Duodenal mucosa (tissue), 2 donors: ENCODE data around the gene PIK3R5.

Experiments
- H3K27ac ChIP-seq: one replicate; pipeline ENCODE4 v1.7.0; 2013; ENCODE audit warnings: low read depth, low read length
- H3K27me3 ChIP-seq, 2 donors: one replicate each; pipeline ENCODE4 v1.7.0; 2013; ENCODE audit warnings: low read length in 2 of 2, control low read depth in 1 of 2; ENCODE audit not compliant: insufficient read depth in 2 of 2, control insufficient read depth in 1 of 2
- H3K36me3 ChIP-seq, 2 donors: one replicate each; pipeline ENCODE4 v1.7.0; 2013; ENCODE audit warnings: low read length in 2 of 2, control low read depth in 1 of 2; ENCODE audit not compliant: insufficient read depth in 2 of 2, control insufficient read depth in 1 of 2
- H3K4me1 ChIP-seq, 2 donors: one replicate each; pipeline ENCODE4 v1.7.0; 2013; ENCODE audit warnings: low read length in 2 of 2, control low read depth in 1 of 2; ENCODE audit not compliant: insufficient read depth in 2 of 2, control insufficient read depth in 1 of 2
- H3K4me3 ChIP-seq, 2 donors: one replicate each; pipeline ENCODE4 v1.7.0; 2013; ENCODE audit warnings: low read length in 2 of 2, low read depth in 1 of 2
- H3K9ac ChIP-seq, 2 donors: one replicate each; pipeline ENCODE4 v1.7.0; 2013; ENCODE audit warnings: low read length in 2 of 2, low read depth in 1 of 2
- H3K9me3 ChIP-seq, 2 donors: one replicate each; pipeline ENCODE4 v1.7.0; 2013; ENCODE audit warnings: low read length in 2 of 2, control low read depth in 1 of 2; ENCODE audit not compliant: control insufficient read depth in 1 of 2

PIK3R5 gene

GRCh38 chr17:8900626-8901585 is 64.6 kb downstream of the PIK3R5 start:
- H3K4me1 ChIP-seq: peaks cover 4 to 6% of the 10 kb centered on the region in 2 donors

GRCh38 chr17:8900207-8900606 is 65.3 kb downstream of the PIK3R5 start:
- H3K9ac ChIP-seq: no peak overlapping the region
- H3K27me3 ChIP-seq: no peaks in the 10 kb centered on the region
- no peaks in the 10 kb centered on the region for H3K9me3 ChIP-seq
- H3K27ac ChIP-seq: no peak overlapping the region
- no peak overlapping the region for H3K4me3 ChIP-seq
- peaks cover 5% of the 10 kb centered on the region in 2 donors for H3K36me3 ChIP-seq
- peaks cover 4 to 6% of the 10 kb centered on the region in 2 donors for H3K4me1 ChIP-seq

More at GRCh38 chr17:8900626-8901585, 64.6 kb downstream of the PIK3R5 start:
- H3K36me3 ChIP-seq: peaks cover 5% of the 10 kb centered on the region in 2 donors
- H3K27me3 ChIP-seq: no peaks in the 10 kb centered on the region
- no peak overlapping the region for H3K9ac ChIP-seq
- no peak overlapping the region for H3K27ac ChIP-seq
- no peaks in the 10 kb centered on the region for H3K9me3 ChIP-seq
- no peak overlapping the region for H3K4me3 ChIP-seq

- Histone ChIP-seq H3K27me3 (no peaks in the 10 kb centered on the region), H3K9me3 (no peaks in the 10 kb centered on the region)
Observed at GRCh38 chr17:8898636-8899035, 66.9 kb downstream of the PIK3R5 start.

GRCh38 chr17:8898126-8898525 is 67.4 kb downstream of the PIK3R5 start:
- H3K27ac ChIP-seq: no peak overlapping the region
- H3K36me3 ChIP-seq: no peaks in the 10 kb centered on the region
- H3K9me3 ChIP-seq: no peaks in the 10 kb centered on the region
- H3K9ac ChIP-seq: no peak overlapping the region
- no peaks in the 10 kb centered on the region for H3K27me3 ChIP-seq
- H3K4me1 ChIP-seq: peaks cover 4 to 6% of the 10 kb centered on the region in 2 donors
- H3K4me3 ChIP-seq: no peak overlapping the region

More at GRCh38 chr17:8898636-8899035, 66.9 kb downstream of the PIK3R5 start:
- Histone ChIP-seq H3K4me3 (no peak overlapping the region), H3K9ac (no peak overlapping the region), H3K36me3 (no peaks in the 10 kb centered on the region), H3K27ac (no peak overlapping the region), H3K4me1 (peaks cover 4 to 6% of the 10 kb centered on the region in 2 donors)

GRCh38 chr17:8896641-8897635 is 68.6 kb downstream of the PIK3R5 start:
- Histone ChIP-seq H3K27ac (no peak overlapping the region), H3K27me3 (no peaks in the 10 kb centered on the region), H3K36me3 (no peaks in the 10 kb centered on the region), H3K4me1 (peaks cover 4 to 6% of the 10 kb centered on the region in 2 donors), H3K9ac (no peak overlapping the region), H3K9me3 (no peaks in the 10 kb centered on the region), H3K4me3 (no peak overlapping the region)

DNA sequence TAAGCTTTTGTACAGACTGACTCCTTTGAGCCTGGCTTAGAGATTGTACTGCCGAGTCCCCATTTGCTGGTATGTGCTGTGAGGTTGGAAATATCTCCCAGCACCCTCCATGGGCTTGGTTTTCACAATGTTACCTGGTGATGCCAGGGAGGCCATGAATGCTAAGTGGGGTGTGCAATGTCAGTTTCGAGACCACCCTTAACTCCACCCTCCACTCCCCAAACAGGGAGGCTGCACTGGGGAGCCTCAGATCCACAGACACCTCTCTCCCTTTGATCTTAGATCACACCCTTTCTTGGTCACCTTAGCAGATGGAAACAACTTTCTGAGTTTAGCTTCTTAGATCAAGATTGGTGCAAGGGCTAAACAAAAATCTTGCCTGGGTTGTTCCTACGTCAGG is 69.4 kb downstream of the PIK3R5 start:
- Histone ChIP-seq H3K27me3 (no peaks in the 10 kb centered on the region), H3K36me3 (no peaks in the 10 kb centered on the region), H3K9ac (no peak overlapping the region), H3K4me3 (no peak overlapping the region), H3K27ac (no peak overlapping the region), H3K4me1 (peaks cover 2 to 4% of the 10 kb centered on the region in 2 donors), H3K9me3 (no peaks in the 10 kb centered on the region)

DNA sequence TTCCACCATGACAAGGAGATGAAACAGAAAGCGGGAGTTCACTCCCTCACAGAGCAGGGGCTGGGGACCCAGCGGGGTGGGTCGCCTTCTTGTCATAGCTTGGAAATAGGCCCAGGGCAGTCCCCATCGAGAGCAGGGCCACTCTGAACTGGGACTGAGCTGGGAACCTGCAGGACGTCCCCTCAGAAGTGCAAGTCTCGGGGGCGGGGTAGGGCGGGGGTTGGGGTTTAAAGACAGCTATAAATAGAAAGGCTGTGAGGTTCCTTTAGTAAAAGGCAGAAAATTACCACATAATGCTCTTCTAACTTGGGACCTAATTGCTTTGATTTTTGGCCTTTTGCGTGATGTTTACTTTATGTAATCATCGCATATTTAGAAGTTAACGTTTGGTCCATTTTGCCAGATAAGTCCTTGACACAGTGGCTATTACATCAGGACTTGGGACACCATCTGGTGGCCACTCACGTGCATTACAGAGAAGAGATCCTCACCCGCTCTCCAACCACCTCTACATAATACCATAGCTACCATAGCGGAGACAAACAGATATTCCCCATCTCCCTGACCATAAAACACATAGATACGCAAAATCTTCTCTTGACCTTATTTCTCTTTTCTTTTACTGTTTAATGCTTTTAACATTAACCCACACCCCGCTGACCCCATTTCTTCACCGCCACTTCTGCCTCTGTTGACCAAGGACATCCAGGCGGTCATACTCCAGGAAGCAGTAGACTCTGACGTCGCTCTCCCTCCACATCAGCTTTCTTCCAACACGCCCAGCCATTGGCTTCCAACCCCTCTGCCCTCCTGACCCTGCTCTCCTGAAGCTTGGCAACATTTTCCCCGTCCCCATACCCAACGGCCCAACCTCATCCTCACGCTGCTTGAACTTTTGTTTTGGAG is 70.6 kb downstream of the PIK3R5 start:
- peaks cover 0 to 3% of the 10 kb centered on the region in 2 donors for H3K36me3 ChIP-seq
- no peak overlapping the region for H3K4me3 ChIP-seq
- H3K27me3 ChIP-seq: no peaks in the 10 kb centered on the region
- H3K4me1 ChIP-seq: peaks cover 0 to 4% of the 10 kb centered on the region in 2 donors
- no peaks in the 10 kb centered on the region for H3K9me3 ChIP-seq
- H3K9ac ChIP-seq: no peak overlapping the region
- no peak overlapping the region for H3K27ac ChIP-seq

DNA sequence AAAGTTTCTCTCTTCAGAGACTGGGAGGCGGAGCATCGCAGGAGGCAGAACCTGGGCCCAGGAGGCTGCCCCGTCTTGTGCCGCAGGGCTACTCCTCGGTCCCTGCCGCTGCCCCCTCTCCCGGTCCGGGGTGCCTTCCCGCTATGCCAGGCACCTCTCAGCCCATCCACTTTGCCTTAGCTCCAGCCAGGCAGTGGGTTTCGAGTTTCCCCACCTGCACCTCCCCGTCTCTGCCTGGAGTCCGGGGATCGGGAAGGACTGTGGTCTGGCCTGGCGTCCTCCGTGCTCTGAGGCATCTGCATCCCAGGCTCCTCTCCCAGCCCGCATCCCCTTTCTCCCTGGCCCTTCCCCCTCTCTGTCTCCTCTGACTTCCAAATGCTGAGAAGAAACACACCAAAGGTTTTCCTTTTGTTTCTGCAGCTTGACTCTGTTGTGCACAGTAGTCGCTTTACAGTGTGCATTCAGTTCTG is 71.3 kb downstream of the PIK3R5 start:
- Histone ChIP-seq H3K27ac (no peak overlapping the region), H3K4me3 (no peak overlapping the region), H3K9me3 (no peaks in the 10 kb centered on the region), H3K36me3 (peaks cover 0 to 8% of the 10 kb centered on the region in 2 donors), H3K4me1 (peaks cover 0 to under 1% of the 10 kb centered on the region in 2 donors), H3K27me3 (no peaks in the 10 kb centered on the region), H3K9ac (no peak overlapping the region)

GRCh38 chr17:8893621-8894201 is 71.8 kb downstream of the PIK3R5 start:
- no peaks in the 10 kb centered on the region for H3K27me3 ChIP-seq
- no peaks in the 10 kb centered on the region for H3K4me1 ChIP-seq
- no peak overlapping the region for H3K27ac ChIP-seq
- H3K9me3 ChIP-seq: no peaks in the 10 kb centered on the region
- no peak overlapping the region for H3K4me3 ChIP-seq
- no peak overlapping the region for H3K9ac ChIP-seq
- peaks cover 0 to 8% of the 10 kb centered on the region in 2 donors for H3K36me3 ChIP-seq
